NOMO-1 treated with dmso at 0.1 percent for 144 hours (cell line): ENCODE results near the gene SNF8.

Experiments used
- DNase-seq: peaks from one replicate; lab custom pipeline; 2025; ENCODE audit not compliant: unreplicated experiment; lab: John Stamatoyannopoulos, UW

The SNF8 gene

GRCh38 chr17:48929812-48930165 lies 14.9 kb downstream of the SNF8 start:
- no peak for DNase-seq

DNA sequence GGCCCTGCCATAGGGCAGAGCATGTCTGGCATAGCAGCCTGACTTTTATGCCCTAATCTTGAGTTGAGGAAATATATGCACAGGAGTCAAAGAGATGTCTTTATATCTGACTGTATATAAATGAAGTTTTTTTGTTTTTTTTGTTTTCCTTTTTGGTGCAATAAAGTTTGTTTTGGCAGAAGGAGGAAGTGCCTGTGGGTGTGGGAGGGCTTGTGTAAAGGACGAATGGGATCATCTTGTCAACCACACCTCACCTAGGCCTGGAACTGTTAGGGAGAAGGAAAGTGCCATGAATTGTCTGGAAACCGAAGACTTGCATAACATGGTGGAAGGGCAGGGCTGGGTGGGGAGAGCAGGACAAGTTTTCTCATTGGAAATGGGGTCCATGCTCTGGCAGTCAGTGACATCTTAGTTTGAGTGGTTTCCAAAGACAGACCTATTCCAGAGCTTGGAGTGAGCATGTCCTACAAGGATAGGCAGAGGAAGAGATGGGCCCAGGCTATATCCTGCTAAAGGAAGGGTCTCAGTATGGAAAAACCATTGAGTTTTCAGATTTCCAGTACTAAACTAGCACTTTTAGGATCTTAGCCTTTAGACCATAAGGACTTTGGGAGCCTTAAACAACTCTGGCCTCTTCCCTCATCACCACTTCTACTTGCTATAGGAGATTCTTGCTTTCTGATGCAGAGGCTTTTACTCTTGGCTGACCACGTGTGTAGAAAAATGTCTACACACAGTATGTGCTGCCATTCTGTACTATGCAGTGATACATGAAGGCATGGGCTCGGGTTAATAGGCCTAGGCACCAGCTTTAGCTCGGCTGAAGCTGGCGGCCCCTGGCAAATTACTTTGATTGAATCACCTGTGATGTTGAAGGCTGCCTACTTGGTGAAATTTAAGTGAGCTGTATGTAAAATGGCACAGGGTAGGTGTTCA lies 15.5 kb downstream of the SNF8 start:
- DNase-seq: no peak

DNA sequence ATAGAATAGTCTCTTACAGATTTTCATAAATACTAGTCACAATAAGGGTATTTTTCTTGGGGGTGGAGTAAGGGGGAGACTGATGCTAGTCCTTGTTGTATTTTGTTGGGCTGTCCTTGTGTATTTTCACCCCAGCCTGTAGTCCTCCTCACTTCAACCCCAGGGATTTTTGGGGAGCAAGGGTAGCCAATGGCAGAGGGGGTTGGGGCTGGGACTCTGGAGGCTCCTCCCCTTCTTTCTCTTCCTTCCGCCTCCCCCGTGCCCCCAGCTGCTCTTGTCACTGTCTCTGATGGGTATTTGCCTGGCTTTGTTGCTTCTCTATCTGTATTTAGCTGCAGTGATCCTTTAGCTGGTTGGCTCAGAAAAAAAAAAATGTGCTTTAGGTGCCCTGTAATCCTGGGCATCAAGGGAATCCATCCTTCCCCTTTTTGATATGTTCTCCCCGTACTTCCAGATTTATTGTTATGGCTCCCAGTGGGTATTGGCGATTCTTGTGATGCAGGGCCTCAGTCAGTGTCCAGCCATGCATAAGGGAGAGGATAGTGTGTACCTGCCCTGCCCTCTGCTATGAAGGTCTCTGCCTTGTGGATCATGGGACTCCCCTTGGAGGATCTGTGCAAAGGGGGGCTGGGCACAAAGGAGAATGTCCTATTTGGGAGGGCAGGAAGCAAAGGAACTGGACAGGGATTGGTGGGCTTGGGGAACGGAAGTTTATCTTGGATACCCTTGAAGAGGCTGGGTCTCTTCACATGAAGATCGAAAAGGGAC lies 16.5 kb downstream of the SNF8 start:
- no peak for DNase-seq

GRCh38 chr17:48925991-48926342 lies 18.7 kb downstream of the SNF8 start:
- no peak for DNase-seq

DNA sequence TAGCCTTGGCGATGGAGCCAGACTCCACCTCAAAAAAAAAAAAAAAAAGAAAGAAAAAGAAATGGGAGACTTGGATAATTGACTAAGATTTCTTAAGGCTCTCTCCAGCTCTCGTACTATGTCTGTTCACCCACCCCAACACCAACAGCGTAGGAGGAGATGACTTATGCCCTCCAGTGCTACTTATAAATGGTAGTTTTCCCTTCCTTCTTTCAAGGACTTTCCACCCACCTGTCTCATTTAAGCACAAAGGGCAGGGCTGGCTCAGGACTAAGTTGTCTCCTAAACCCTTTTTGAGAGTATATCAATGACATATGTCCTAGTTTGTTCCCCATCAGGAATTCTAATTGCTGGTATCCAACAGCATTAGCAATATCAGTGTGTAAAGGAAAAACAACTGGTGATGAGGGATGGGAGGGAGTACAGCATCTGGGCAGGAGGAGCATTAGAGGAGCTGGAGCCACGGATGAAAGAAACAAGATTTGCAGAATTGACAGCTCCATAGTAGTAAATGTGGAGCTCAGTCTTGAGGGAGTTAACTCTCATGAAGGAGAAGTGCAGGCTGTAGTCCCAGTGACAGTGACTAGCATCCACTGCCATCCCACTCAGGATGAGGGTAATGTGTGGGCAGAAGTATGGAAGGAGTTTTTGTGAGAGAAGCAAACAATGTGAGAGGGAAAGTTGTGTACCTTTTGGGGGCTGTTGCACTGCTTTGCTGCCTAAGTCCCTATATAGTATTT lies 19.2 kb downstream of the SNF8 start:
- no peak for DNase-seq

DNA sequence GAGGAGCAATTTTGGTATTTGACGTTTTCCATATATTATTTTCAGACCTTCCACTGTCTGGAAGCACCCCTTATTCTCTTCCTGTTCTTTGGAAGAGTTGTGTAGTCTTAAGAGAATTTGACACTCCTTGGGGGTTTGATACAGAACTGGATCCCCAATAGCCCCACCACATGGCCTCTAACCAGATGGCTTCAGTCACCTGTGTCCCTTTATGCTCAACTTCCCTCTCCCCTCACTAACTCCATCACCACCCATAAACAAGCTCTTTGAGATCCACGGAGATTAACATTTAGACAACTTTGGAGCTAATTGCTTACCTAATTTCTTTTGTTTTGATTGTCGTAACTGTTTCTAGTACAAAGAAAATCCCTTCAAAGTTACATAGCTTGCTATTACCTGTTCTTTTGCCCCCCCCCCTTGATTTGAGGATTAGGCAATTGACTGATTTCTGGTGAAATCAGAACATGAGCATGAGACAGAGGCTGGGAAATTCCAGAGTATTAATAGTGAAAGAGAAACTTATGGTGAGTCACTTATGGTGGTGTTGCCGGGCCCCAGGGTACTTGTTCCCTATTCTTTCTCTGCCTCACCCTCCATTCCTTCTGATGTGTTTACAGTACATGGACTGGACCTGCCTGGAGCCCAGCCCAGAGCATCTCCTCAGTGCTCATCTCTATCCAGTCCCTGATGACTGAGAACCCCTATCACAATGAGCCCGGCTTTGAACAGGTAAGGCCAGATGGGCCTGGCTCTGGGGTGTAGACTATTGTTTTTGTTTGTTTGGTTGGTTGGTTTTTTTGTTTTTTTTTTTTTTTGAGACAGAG lies 29.0 kb downstream of the SNF8 start:
- peak; percentile 21 for DNase-seq

DNA sequence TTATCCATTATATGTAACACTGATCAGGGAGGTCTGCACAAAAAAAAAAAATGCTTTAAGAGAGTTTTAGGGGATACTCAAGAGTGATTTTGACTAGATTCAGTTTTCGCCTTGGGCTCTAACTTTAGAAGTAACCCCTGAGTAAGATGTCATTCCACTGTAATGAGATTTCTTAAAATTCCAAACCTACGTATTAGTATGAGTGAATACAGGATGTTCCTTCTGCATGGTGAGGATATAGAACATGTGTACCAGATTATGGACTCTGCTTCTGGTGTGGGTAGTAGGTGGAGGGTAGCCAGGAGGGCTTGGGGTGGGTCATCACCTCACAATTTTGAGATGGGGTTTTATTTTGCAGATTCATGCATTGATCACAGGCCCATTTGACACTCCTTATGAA lies 32.2 kb downstream of the SNF8 start:
- no peak for DNase-seq

GRCh38 chr17:48910370-48910769 lies 34.3 kb downstream of the SNF8 start:
- DNase-seq: no peak

DNA sequence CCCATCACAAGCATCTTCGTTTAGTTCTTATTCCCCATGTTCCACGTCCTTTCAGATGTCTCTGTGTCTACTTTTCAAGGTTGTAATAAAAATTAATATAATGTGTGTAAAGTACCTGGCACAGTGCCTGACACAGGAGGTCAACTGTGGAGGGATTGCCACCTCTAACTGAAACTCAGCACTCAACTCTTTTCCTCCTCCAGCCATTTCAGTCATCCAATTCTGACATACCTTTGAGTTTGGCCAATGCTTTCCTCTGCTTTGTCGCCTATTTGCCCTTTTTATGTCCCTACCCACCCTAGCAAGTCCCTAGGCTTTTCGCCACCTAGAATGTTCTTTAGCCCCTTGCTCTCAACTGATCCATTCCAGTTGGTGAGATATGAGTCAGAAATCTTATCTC lies 34.9 kb downstream of the SNF8 start:
- no peak for DNase-seq

GRCh38 chr17:48908853-48909394 lies 35.7 kb downstream of the SNF8 start:
- peak; percentile 53 for DNase-seq

DNA sequence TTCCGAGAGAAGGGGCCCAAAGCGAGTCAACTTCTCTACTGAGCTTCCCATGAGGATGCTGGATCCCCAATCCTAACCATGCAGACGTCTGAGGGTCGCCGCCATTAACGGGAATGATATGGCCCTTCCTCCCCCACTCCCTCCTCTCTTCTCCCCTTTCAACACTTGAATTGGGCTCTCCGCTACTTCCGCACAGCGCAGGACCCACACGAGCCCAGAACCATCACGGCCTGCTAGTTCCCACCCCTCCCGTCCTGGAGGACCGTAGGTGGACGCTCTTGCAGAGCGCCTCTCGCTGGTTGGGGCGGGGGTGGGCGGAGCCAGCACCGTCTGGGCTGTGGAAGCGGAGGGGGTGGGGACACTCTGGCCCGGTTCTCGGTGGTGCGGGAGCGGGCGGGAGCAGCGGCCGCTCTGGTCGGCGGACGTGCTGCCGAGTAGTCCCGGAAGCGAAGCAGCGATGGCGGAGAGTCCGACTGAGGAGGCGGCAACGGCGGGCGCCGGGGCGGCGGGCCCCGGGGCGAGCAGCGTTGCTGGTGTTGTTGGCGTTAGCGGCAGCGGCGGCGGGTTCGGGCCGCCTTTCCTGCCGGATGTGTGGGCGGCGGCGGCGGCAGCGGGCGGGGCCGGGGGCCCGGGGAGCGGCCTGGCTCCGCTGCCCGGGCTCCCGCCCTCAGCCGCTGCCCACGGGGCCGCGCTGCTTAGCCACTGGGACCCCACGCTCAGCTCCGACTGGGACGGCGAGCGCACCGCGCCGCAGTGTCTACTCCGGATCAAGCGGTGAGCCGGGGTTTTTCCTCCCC lies 36.4 kb downstream of the SNF8 start, which contains the start of gene UBE2Z:
Gene UBE2Z, plus strand, starts transcription at position 361 of the 797 bp plus-strand sequence. Its CDS starts 97 bp downstream, at position 458.
- peak; percentile 86 for DNase-seq

DNA sequence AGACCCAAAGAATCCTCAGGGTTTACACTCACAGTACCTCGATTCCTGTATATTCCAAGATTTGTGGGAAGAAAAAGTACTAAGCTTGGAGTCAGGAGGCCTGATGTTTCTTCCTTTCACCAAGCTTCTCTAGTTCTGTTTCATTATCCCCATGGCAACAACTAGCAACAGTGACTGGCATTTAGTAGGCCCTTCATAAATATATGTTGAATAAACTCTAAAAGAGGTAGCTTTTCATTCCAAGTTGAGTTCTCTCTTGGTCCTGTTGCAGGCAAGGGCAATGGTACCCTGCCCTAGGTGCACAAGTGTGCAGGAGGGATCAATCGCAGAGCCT lies 37.0 kb downstream of the SNF8 start:
- DNase-seq: no peak

DNA sequence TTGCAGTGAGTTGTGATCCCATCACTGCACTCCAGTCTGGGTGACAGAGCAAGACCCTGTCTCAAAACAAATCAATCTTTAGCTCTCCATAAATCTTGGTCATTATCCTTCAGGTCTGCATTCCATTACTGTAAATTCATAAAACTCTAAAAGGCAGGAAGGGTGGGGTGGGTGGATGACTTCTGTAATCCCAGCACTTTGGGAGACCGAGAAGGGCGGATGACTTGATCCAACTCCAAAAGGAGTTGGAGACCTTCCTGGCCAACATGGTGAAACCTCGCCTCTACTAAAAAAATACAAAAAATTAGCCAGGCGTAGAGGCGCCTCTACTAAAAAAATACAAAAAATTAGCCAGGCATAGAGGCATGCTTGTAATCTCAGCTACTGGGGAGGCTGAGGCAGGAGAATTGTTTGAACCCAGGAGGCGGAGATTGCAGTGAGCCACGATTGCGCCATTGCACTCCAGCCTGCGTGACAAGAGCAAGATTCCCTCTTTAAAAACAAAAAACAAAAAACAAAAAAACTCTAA lies 38.6 kb downstream of the SNF8 start:
- no peak for DNase-seq

DNA sequence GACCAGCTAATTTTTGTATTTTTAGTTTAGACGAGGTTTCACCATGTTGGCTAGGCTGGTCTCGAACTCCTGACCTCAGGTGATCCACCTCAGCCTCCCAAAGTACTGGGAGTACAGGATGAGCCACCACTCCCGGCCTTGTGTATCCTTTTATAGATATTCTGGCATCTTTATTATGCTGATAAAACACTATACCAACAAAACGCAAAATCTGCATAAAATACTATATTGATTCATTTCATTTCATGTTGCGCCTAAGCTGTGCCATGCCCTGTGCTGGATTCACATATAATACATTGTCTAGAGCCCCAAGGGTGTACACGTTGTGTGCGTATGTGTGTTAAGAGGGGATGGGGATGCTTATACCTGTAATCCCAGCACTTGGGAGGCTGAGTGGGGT lies 40.2 kb downstream of the SNF8 start:
- no peak for DNase-seq

GRCh38 chr17:48903401-48903800 lies 41.2 kb downstream of the SNF8 start:
- DNase-seq: no peak

- DNase-seq: no peak
Measured at GRCh38 chr17:48901241-48901640, 43.4 kb downstream of the SNF8 start.

DNA sequence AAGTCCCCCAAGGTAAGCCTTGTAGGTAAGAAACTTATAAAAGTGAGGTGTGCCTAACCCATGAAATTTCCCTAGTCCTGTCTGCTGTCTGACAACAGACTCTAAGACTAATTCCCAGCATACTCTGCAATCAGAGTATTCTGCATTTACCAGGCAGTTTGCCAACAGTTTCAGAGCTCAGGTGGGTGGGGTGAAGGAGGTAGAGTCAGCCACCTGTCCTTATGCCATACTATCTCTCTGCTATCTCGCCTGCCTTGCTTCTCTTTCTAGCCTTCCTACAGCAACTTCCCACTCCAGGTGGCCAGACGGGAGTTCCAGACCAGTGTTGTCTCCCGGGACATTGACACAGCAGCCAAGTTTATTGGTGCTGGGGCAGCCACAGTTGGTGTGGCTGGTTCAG lies 49.8 kb downstream of the SNF8 start:
- no peak for DNase-seq

GRCh38 chr17:48893646-48894508 lies 50.8 kb downstream of the SNF8 start:
- DNase-seq: no peak
